Smooth muscle cell of the brain vasculature (primary cell): ENCODE measurements around the gene SCN4B.

Experiments
- DNase-seq: peaks from one replicate; pipeline ENCODE4 v3.0.0-alpha.2; 2012; ENCODE audit warnings: low read depth, low spot score

Gene SCN4B

GRCh38 chr11:118152020-118152551 is 537 bp downstream of the SCN4B start:
- no peak for DNase-seq

- no peak for DNase-seq
These were observed 1.2 kb downstream of the SCN4B start for GRCh38 chr11:118151431-118151830.

GRCh38 chr11:118149493-118149892 is 3.1 kb downstream of the SCN4B start:
- DNase-seq, result no peak

GRCh38 chr11:118148856-118149255 is 3.8 kb downstream of the SCN4B start:
- DNase-seq, result no peak

- no peak for DNase-seq
These were observed 4.4 kb downstream of the SCN4B start for GRCh38 chr11:118148240-118148639.

- DNase-seq, result no peak
These were observed 5.1 kb downstream of the SCN4B start for GRCh38 chr11:118147502-118147901.

- DNase-seq, result no peak
These were observed 6.1 kb downstream of the SCN4B start for GRCh38 chr11:118146554-118146953.

GRCh38 chr11:118145285-118146227 is 7.1 kb downstream of the SCN4B start:
- peak; percentile 17 for DNase-seq

- no peak for DNase-seq
These were observed 8.0 kb downstream of the SCN4B start for GRCh38 chr11:118144301-118145268.

- no peak for DNase-seq
These were observed 8.9 kb downstream of the SCN4B start for GRCh38 chr11:118143661-118144185.

GRCh38 chr11:118142809-118143208 is 9.8 kb downstream of the SCN4B start:
- no peak for DNase-seq

- no peak for DNase-seq
These were observed 10.5 kb downstream of the SCN4B start for GRCh38 chr11:118142081-118142480.

GRCh38 chr11:118139578-118139977 is 13.0 kb downstream of the SCN4B start:
- DNase-seq, result no peak

- DNase-seq, result no peak
These were observed 13.7 kb downstream of the SCN4B start for GRCh38 chr11:118138839-118139420.

GRCh38 chr11:118136801-118137200 is 15.8 kb downstream of the SCN4B start:
- no peak for DNase-seq

GRCh38 chr11:118136341-118136740 is 16.3 kb downstream of the SCN4B start:
- DNase-seq, result no peak

GRCh38 chr11:118135796-118136165 is 16.8 kb downstream of the SCN4B start:
- no peak for DNase-seq

- no peak for DNase-seq
These were observed 17.4 kb downstream of the SCN4B start for GRCh38 chr11:118135051-118135795.

GRCh38 chr11:118133816-118134215 is 18.8 kb downstream of the SCN4B start:
- DNase-seq, result no peak

- no peak for DNase-seq
These were observed 20.1 kb downstream of the SCN4B start for GRCh38 chr11:118132385-118133151.
